Memory B cell (primary cell): ENCODE results near the gene KBTBD13.
"Not testable (repeated sequence)": the region's sequence is repeated elsewhere in the genome, so short reads cannot be mapped to it uniquely, and the experiment has no call there.

Experiments
- ATAC-seq: fragments of 150-1000 bp; cut with Tn5 transposase; 2 replicates; pipeline ENCODE4 v1.10.0; 2021; ENCODE audit warnings: low read depth, mild to moderate bottlenecking, moderate library complexity
- DNase-seq, 2 donors: peaks; one replicate each; pipeline ENCODE4 v3.0.0; 2022; ENCODE audit warnings: low spot score in 2 of 2
- H3K27ac Mint-ChIP-seq: one replicate; pipeline ENCODE4 v1.8.0; 2022; ENCODE audit warnings: mild to moderate bottlenecking, moderate library complexity, mixed read lengths
- H3K27me3 Mint-ChIP-seq: one replicate; pipeline ENCODE4 v1.8.0; 2022; ENCODE audit warnings: mixed read lengths
- H3K36me3 Mint-ChIP-seq: one replicate; pipeline ENCODE4 v1.8.0; 2022; ENCODE audit warnings: mild to moderate bottlenecking, mixed read lengths
- H3K4me1 Mint-ChIP-seq: one replicate; pipeline ENCODE4 v1.8.0; 2022; ENCODE audit warnings: mixed read lengths
- H3K4me3 Mint-ChIP-seq: one replicate; pipeline ENCODE4 v1.8.0; 2022; ENCODE audit warnings: mild to moderate bottlenecking, moderate library complexity, mixed read lengths
- H3K9me3 Mint-ChIP-seq: one replicate; pipeline ENCODE4 v1.8.0; 2022; ENCODE audit warnings: mixed read lengths

KBTBD13 gene

DNA sequence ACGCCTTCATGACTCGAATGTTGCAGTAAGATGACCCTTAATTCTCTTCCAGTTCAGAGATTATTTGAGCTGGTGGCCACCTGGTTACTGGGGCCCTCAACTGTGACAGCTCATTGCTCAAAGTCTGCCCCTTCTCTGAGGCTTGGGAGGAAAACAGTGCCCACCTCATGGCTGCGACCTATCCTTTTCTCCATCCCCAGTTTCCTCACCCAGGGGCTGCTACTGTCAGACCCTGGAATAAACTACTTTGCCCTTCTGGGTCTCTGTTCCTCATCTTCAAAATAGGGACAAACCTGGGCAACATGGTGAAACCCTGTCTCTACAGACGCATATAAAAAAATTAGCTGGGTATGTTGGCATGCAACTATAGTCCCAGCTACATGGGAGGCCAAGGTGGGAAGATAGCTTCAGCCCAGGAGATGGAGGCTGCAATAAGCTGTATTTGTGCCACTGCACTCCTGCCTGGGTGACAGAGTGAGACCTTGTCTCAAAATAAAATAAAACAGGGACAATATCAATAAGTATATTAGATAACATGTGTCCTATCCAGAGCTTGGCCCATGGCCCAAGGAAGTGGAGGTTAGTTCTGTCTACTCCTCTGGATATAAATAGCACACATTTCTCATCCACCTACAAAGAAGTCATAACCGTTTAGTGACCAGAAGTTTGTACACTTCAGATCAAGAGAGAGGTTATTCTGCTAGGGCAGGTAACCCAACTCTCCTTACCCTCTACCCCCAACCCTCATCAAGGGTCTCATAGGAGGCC, 6.6 kb upstream of the KBTBD13 start:
- H3K27ac Mint-ChIP-seq, result no peak overlapping the region
- no peak for DNase-seq
- no peaks in the 10 kb centered on the region for H3K9me3 Mint-ChIP-seq
- peaks cover 2% of the 10 kb centered on the region for H3K36me3 Mint-ChIP-seq
- no peak for ATAC-seq
- H3K27me3 Mint-ChIP-seq, result peaks cover 10% of the 10 kb centered on the region
- H3K4me1 Mint-ChIP-seq, result peaks cover 3% of the 10 kb centered on the region
- H3K4me3 Mint-ChIP-seq, result no peak overlapping the region

DNA sequence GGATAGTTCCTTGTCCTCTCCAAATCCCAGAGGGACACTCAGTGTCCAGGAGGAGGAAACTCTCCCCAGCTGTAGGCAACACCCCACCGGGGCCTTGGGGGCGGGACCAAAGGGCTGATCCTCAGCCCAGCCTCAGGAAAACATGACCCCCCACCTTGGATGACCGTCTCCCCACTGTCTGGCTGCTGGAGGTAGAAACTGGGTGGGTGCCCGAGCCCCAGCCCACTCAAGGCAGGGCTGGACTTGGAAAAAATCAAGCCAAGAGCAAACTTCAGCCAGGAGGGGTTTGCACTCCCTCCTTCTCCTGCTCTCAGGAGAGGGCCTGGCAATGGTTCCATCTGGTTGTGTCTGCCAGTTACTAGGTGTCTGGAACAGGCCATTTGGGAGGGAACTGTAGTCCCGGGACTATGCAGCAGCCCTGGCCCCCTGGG, 5.2 kb upstream of the KBTBD13 start:
- no peak overlapping the region for H3K27ac Mint-ChIP-seq
- peaks cover 3% of the 10 kb centered on the region for H3K4me1 Mint-ChIP-seq
- no peak for DNase-seq
- H3K36me3 Mint-ChIP-seq, result no peaks in the 10 kb centered on the region
- ATAC-seq, result no peak
- no peaks in the 10 kb centered on the region for H3K9me3 Mint-ChIP-seq
- peaks cover 10% of the 10 kb centered on the region for H3K27me3 Mint-ChIP-seq
- no peak overlapping the region for H3K4me3 Mint-ChIP-seq

DNA sequence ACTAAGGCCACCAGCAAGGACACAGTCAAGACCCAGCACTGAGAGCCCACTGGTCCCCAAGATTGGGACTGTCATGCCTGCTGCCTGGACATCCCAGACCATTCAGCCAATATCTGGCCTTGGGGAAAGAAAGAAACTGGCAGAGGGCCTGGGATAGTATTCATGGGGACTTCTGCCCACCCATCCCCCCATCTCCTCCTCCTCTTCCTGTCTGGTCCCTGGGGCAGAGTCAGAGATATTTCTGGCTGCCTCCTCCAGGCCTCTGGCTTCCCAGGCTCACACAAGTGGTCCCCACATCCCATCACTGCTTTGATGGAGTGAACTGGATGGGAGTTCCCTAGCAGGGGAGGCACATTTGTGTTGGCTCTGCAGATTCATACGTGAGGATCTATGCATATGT, 4.5 kb upstream of the KBTBD13 start:
- Mint-ChIP-seq H3K4me3 (no peak overlapping the region), H3K4me1 (peaks cover 3% of the 10 kb centered on the region), H3K36me3 (no peaks in the 10 kb centered on the region), H3K27ac (no peak overlapping the region), H3K9me3 (no peaks in the 10 kb centered on the region), H3K27me3 (peaks cover 12% of the 10 kb centered on the region)
- DNase-seq (no peak), ATAC-seq (no peak)

DNA sequence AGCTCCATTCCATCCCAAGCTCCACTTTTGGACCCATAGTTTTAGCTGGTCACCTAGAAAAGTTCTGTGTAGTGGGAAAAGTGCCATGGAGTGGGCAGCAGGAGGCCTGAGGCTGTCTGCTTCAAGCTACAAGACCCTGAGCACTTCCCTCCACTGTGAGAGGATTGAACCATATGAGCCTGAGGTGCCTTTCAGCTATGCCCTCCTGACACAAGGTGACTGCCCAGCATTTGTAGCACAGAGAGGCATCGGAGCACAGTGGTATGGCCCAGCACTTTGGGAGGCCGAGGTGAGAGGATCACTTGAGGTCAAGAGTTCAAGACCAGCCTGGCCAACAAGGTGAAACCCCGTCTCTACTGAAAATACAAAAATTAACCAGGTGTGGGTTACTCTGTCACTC, 3.9 kb upstream of the KBTBD13 start:
- no peak for ATAC-seq
- no peaks in the 10 kb centered on the region for H3K4me1 Mint-ChIP-seq
- no peak overlapping the region for H3K27ac Mint-ChIP-seq
- no peaks in the 10 kb centered on the region for H3K9me3 Mint-ChIP-seq
- no peak for DNase-seq
- H3K36me3 Mint-ChIP-seq, result no peaks in the 10 kb centered on the region
- no peak overlapping the region for H3K4me3 Mint-ChIP-seq
- H3K27me3 Mint-ChIP-seq, result peaks cover 9% of the 10 kb centered on the region

DNA sequence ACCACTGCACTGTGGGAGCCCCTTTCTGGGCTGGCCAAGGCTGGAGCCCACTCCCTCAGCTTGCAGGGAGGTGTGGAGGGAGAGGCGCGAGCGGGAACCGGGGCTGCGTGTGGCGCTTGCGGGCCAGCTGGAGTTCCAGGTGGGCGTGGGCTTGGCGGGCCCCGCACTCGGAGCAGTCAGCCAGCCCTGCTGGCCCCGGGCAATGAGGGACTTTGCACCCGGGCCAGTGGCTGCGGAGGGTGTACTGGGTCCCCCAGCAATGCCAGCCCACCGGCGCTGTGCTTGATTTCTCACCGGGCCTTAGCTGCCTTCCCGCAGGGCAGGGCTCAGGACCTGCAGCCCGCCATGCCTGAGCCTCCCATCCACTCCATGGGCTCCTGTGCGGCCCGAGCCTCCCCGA, 1.6 kb upstream of the KBTBD13 start:
- not testable (repeated sequence) for H3K4me3 Mint-ChIP-seq, H3K9me3 Mint-ChIP-seq, H3K36me3 Mint-ChIP-seq, ATAC-seq, H3K27ac Mint-ChIP-seq, DNase-seq, H3K4me1 Mint-ChIP-seq
- peaks cover 16% of the 10 kb centered on the region for H3K27me3 Mint-ChIP-seq

DNA sequence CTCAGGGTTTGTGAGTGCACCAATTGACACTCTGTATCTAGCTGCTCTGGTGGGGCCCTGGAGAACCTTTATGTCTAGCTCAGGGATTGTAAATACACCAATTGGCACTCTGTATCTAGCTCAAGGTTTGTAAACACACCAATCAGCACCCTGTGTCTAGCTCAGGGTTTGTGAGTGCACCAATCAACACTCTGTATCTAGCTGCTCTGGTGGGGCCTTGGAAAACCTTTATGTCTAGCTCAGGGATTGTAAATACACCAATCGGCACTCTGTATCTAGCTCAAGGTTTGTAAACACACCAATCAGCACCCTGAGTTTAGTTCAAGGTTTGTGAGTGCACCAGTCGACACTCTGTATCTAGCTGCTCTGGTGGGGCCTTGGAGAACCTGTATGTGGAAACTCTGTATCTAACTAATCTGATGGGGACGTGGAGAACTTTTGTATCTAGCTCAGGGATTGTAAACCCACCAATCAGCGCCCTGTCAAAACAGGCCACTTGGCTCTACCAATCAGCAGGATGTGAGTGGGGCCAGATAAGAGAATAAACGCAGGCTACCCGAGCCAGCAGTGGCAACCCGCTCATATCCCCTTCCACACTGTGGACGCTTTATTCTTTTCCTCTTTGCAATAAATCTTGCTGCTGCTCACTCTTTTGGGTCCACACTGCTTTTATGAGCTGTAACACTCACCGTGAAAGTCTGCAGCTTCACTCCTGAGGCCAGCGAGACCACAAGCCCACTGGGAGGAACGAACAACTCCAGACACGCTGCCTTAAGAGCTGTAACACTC, 745 bp upstream of the KBTBD13 start:
- DNase-seq, H3K27ac Mint-ChIP-seq, H3K9me3 Mint-ChIP-seq, H3K4me1 Mint-ChIP-seq, H3K36me3 Mint-ChIP-seq, H3K4me3 Mint-ChIP-seq, ATAC-seq: not testable (repeated sequence)
- H3K27me3 Mint-ChIP-seq, result peaks cover 16% of the 10 kb centered on the region

DNA sequence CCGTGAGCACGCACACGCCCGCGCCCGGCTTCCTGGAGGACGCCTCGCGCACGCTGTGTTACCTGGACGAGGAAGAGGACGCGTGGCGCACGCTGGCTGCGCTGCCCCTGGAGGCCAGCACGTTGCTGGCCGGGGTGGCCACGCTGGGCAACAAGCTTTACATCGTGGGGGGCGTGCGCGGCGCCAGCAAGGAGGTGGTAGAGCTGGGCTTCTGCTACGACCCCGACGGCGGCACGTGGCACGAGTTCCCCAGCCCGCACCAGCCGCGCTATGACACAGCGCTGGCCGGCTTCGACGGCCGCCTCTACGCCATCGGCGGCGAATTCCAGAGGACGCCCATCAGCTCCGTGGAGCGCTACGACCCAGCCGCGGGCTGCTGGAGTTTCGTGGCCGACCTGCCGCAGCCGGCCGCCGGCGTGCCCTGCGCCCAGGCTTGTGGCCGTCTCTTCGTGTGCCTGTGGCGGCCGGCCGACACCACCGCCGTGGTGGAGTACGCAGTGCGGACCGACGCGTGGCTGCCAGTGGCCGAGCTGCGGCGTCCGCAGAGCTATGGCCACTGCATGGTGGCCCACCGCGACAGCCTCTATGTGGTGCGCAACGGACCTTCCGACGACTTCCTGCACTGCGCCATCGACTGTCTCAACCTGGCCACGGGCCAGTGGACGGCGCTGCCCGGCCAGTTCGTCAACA, 890 bp downstream of the KBTBD13 start:
- no peaks in the 10 kb centered on the region for H3K9me3 Mint-ChIP-seq
- H3K27me3 Mint-ChIP-seq, result peaks cover 20% of the 10 kb centered on the region
- no peak for ATAC-seq
- DNase-seq, result no peak
- peaks cover 6% of the 10 kb centered on the region for H3K4me1 Mint-ChIP-seq
- no peak overlapping the region for H3K27ac Mint-ChIP-seq
- H3K36me3 Mint-ChIP-seq, result no peaks in the 10 kb centered on the region
- no peak overlapping the region for H3K4me3 Mint-ChIP-seq

DNA sequence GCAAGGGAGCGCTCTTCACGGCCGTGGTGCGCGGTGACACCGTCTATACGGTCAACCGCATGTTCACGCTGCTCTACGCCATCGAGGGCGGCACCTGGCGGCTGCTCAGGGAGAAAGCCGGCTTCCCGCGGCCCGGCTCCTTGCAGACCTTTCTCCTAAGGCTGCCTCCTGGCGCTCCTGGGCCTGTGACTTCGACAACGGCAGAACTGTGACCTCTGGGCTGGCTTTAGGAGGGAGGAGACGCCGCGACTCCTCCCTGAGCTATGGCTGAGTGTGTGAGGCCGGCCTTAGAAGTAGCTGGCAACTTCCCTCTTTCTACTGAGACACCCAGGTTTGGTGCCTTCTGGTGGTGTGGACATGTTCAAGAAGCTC, 1.4 kb downstream of the KBTBD13 start:
- Mint-ChIP-seq H3K27ac (no peak overlapping the region), H3K9me3 (no peaks in the 10 kb centered on the region), H3K36me3 (no peaks in the 10 kb centered on the region), H3K4me1 (peaks cover 9% of the 10 kb centered on the region), H3K27me3 (peaks cover 25% of the 10 kb centered on the region), H3K4me3 (peak overlapping the region; percentile 45)
- peak; percentile 82 for ATAC-seq
- DNase-seq, result peak; percentile 7 to 37

DNA sequence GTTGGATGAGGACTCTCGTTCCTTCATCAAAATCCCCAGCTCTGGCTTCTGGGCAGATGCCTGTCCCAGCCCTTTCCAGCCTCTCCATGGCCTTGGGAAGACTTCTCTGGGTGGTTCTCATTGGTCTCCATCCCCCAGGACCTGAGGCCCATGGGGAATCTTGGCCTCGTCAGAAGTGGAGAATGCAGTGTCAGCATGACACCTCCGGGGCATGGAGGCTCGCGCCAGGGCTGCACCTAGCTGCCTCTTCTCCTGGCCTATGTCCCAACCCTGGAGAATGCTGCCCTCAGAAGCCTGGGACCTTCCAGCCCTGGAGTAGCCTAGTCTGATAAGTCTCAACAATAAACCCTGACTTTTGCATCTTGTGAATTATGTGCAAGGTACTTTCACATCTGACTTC, 3.0 kb downstream of the KBTBD13 start:
- no peak overlapping the region for H3K4me3 Mint-ChIP-seq
- DNase-seq (no peak), ATAC-seq (no peak)
- peaks cover 9% of the 10 kb centered on the region for H3K4me1 Mint-ChIP-seq
- H3K27me3 Mint-ChIP-seq, result peaks cover 34% of the 10 kb centered on the region
- no peaks in the 10 kb centered on the region for H3K36me3 Mint-ChIP-seq
- H3K9me3 Mint-ChIP-seq, result no peaks in the 10 kb centered on the region
- no peak overlapping the region for H3K27ac Mint-ChIP-seq

DNA sequence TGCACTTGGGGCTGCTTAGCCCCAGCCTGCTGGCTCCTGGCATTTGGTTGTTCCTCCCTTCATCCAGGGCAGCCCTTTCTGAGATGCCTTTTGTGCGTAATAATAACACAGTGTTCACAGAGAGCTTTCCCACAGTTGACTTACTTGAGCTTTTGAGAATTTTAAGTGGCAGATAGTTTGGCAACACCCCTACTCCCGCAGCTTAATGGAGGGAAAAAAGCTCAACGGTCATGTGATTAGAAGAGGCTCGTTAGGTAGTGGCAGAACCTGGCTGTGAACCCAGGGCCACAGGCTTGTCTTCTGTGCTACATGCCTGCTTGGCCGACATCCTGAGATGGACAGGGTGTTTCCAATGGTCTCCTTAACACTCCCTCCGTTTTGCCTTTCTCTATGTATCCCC, 4.7 kb downstream of the KBTBD13 start:
- ATAC-seq, result no peak
- no peak overlapping the region for H3K4me3 Mint-ChIP-seq
- peaks cover 9% of the 10 kb centered on the region for H3K4me1 Mint-ChIP-seq
- H3K27me3 Mint-ChIP-seq, result peaks cover 36% of the 10 kb centered on the region
- no peaks in the 10 kb centered on the region for H3K36me3 Mint-ChIP-seq
- no peak for DNase-seq
- H3K27ac Mint-ChIP-seq, result no peak overlapping the region
- no peaks in the 10 kb centered on the region for H3K9me3 Mint-ChIP-seq

DNA sequence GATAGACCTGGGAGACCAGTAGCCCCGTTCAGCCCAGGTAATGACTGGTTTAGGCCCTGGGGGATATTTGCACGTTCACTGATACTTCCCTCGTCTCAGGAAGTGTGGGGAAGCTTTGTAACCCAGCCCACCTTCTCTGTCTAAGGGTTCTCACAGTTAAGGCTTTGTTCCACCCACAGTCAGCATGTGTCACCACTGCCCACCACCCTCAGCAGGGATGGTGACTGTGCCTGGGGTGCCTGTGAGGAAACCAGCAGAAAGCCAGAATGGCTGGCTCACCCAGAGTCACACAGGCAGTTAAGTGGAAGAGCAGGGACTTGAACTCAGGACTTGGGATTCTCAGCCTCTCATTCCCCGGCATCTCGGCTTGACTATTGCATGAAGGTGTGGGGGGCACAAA, 5.2 kb downstream of the KBTBD13 start:
- Mint-ChIP-seq H3K4me3 (no peak overlapping the region), H3K27me3 (peaks cover 33% of the 10 kb centered on the region)
- DNase-seq, result no peak

DNA sequence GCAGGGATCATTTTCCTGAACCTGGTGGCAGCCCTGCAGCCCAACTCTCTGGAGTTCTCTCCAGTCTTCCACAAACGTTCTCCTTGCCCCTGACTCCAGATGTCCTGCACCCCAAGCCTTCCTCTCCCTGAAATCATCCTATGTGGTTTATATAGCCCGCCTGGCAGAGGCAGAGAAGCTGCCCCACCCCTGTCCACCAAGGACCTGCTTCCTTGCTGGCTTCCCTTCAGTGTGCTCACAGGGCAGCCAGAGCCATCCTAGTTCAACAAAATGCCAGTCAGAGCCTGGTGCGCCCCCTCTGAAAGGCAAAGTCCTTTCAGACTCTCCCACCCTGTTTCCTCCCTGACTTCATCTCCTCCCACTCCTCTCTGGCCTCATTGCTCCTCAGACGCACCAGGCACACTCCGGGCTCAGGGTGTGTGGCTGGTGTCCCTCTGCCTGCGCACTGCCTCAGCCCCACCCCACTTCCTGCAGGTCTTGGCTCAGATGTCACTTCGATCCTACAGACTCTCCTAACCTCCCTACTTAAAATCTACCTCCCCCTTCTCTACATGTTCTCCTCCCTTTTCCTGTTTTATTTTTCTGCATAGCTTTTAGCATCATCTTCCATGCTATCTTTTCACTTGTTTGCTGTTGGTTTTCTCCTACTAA, 5.9 kb downstream of the KBTBD13 start:
- Mint-ChIP-seq H3K27ac (no peak overlapping the region), H3K27me3 (peaks cover 33% of the 10 kb centered on the region), H3K4me1 (peaks cover 11% of the 10 kb centered on the region), H3K9me3 (no peaks in the 10 kb centered on the region), H3K36me3 (no peaks in the 10 kb centered on the region), H3K4me3 (no peak overlapping the region)
- no peak for ATAC-seq
- no peak for DNase-seq

More for the DNA sequence above, 5.2 kb downstream of the KBTBD13 start:
- Mint-ChIP-seq H3K27ac (no peak overlapping the region), H3K36me3 (no peaks in the 10 kb centered on the region), H3K4me1 (peaks cover 9% of the 10 kb centered on the region), H3K9me3 (no peaks in the 10 kb centered on the region)
- no peak for ATAC-seq

DNA sequence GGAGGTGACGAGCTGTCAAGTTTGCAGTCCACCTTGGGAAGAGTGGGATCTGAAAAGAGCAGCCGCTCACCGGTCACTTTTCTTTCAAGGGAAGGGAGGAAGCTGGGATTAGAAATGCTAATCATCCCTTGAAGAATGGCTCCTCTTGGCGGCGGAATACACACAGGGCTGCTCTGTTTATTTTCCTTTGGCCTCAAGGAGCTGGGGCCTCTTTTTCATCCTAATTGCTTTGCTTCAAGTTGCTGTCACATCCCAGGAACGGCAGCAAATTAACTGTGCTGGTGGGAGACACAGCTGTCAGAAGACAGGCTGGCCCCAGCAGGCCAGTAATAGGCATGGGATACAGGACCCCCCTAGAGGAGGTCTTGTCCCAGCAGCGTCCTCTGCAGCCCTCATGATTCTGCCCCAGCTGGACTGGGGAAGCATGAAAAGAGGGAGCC, 6.7 kb downstream of the KBTBD13 start:
- no peak overlapping the region for H3K27ac Mint-ChIP-seq
- H3K9me3 Mint-ChIP-seq, result no peaks in the 10 kb centered on the region
- DNase-seq (no peak), ATAC-seq (no peak)
- H3K4me1 Mint-ChIP-seq, result peaks cover 6% of the 10 kb centered on the region
- H3K4me3 Mint-ChIP-seq, result no peak overlapping the region
- H3K36me3 Mint-ChIP-seq, result no peaks in the 10 kb centered on the region
- peaks cover 27% of the 10 kb centered on the region for H3K27me3 Mint-ChIP-seq
